NB4 (cell line): Measurements from ENCODE around the gene AIFM2.

Experiments used
- MYC ChIP-seq: IDR thresholded peaks from 2 replicates; pipeline ENCODE4 v1.6.1; 2011; ENCODE audit warnings: low read depth, low read length
- POLR2A ChIP-seq: IDR thresholded peaks from 2 replicates; pipeline ENCODE4 v1.6.1; 2011; ENCODE audit warnings: mild to moderate bottlenecking; ENCODE audit not compliant: insufficient read length; ENCODE audit errors: extremely low read depth
- TF ChIP-seq, protein P1 (sequence below): IDR thresholded peaks from one replicate; pipeline ENCODE4 v1.5.1; 2012; ENCODE audit warnings: low read depth, low read length
- TF ChIP-seq, protein P2 (sequence below): IDR thresholded peaks from 2 replicates; pipeline ENCODE4 v1.6.1; 2011; ENCODE audit warnings: low read depth, low read length

DNA sequence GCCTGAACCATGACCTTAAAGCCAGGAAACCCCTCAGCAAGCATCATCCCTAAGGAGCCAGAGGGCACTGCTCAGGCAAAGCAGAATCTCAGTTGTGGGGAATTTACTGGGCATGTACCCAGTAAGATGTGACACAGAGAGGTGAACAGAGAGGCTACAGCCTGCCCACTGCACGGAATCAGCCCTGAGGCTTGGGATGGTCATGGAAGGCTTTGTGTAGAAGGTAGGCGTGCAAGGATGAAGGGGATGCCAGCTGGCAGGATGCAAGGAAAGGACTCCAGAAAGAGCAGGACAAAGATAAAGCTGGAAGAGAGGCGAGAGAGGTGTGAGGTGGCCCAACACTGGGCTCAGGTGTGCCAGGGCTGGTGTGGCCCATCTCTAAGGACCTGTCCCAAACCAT is 2.4 kb upstream of the AIFM2 start:
- TF ChIP-seq, protein P1, sequence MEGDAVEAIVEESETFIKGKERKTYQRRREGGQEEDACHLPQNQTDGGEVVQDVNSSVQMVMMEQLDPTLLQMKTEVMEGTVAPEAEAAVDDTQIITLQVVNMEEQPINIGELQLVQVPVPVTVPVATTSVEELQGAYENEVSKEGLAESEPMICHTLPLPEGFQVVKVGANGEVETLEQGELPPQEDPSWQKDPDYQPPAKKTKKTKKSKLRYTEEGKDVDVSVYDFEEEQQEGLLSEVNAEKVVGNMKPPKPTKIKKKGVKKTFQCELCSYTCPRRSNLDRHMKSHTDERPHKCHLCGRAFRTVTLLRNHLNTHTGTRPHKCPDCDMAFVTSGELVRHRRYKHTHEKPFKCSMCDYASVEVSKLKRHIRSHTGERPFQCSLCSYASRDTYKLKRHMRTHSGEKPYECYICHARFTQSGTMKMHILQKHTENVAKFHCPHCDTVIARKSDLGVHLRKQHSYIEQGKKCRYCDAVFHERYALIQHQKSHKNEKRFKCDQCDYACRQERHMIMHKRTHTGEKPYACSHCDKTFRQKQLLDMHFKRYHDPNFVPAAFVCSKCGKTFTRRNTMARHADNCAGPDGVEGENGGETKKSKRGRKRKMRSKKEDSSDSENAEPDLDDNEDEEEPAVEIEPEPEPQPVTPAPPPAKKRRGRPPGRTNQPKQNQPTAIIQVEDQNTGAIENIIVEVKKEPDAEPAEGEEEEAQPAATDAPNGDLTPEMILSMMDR = no peak
- TF ChIP-seq POLR2A (no peak), MYC (no peak)
- TF ChIP-seq, protein P2, sequence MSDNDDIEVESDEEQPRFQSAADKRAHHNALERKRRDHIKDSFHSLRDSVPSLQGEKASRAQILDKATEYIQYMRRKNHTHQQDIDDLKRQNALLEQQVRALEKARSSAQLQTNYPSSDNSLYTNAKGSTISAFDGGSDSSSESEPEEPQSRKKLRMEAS = no peak
